OCI-LY1 (cell line): ENCODE data around the gene CTDSPL.

Experiments used
- H2AFZ ChIP-seq: fragments of 200-600 bp; sonication (generic), shearing (Covaris generic); 2 replicates; pipeline ENCODE4 v1.6.0; 2014; ENCODE audit warnings: antibody characterized with exemption, mild to moderate bottlenecking, low read length
- H3F3A ChIP-seq: fragments of 200-600 bp; sonication (generic), shearing (Covaris generic); 2 replicates; pipeline ENCODE4 v1.6.0; 2014; ENCODE audit warnings: mild to moderate bottlenecking, antibody characterized with exemption, low read length, moderate library complexity; ENCODE audit not compliant: insufficient read depth
- H3K27ac ChIP-seq: fragments of 200-600 bp; sonication (generic); 2 replicates; pipeline ENCODE4 v1.5.1; 2014; ENCODE audit warnings: low read length, mixed run types, mild to moderate bottlenecking, low read depth; ENCODE audit not compliant: poor library complexity, severe bottlenecking
- H3K27me3 ChIP-seq: fragments of 200-600 bp; sonication (generic); 2 replicates; pipeline ENCODE4 v1.6.0; 2014; ENCODE audit warnings: antibody characterized with exemption, mild to moderate bottlenecking, low read length, moderate library complexity; ENCODE audit not compliant: insufficient read depth
- H3K36me3 ChIP-seq: fragments of 200-600 bp; sonication (generic); 2 replicates; pipeline ENCODE4 v1.6.1; 2014; ENCODE audit warnings: mild to moderate bottlenecking, antibody characterized with exemption, low read length, moderate library complexity, mixed read lengths; ENCODE audit not compliant: insufficient read depth
- H3K4me1 ChIP-seq: fragments of 200-600 bp; sonication (generic); 2 replicates; pipeline ENCODE4 v1.5.1; 2014; ENCODE audit warnings: mild to moderate bottlenecking, low read length, moderate library complexity; ENCODE audit not compliant: insufficient read depth, severe bottlenecking
- H3K4me2 ChIP-seq: fragments of 200-600 bp; sonication (generic), shearing (Covaris generic); 2 replicates; pipeline ENCODE4 v1.6.1; 2014; ENCODE audit warnings: low read length
- H3K4me3 ChIP-seq: fragments of 200-600 bp; sonication (generic); 2 replicates; pipeline ENCODE4 v1.5.1; 2014; ENCODE audit warnings: low read length, low read depth, mild to moderate bottlenecking, mixed read lengths; ENCODE audit not compliant: poor library complexity, severe bottlenecking
- H3K79me2 ChIP-seq: fragments of 200-600 bp; shearing (Covaris generic); 2 replicates; pipeline ENCODE4 v1.6.1; 2016; ENCODE audit warnings: mixed run types, low read length, mixed read lengths; ENCODE audit not compliant: insufficient read depth
- H3K9ac ChIP-seq: fragments of 200-600 bp; sonication (generic), shearing (Covaris generic); 2 replicates; pipeline ENCODE4 v1.6.1; 2014; ENCODE audit warnings: mild to moderate bottlenecking, low read length, mixed read lengths
- H3K9me2 ChIP-seq: fragments of 200-600 bp; sonication (generic), shearing (Covaris generic); 2 replicates; pipeline ENCODE4 v1.6.1; 2014; ENCODE audit warnings: low read depth, mild to moderate bottlenecking, low read length, mixed read lengths
- H3K9me3 ChIP-seq: fragments of 200-600 bp; shearing (Covaris generic); 2 replicates; pipeline ENCODE4 v1.6.1; 2014; ENCODE audit warnings: low read length, mixed read lengths
- H4K20me1 ChIP-seq: fragments of 200-600 bp; sonication (generic), shearing (Covaris generic); 2 replicates; pipeline ENCODE4 v1.6.0; 2016; ENCODE audit warnings: mild to moderate bottlenecking, low read length; ENCODE audit not compliant: insufficient read depth
- EZH2 ChIP-seq: fragments of 200-600 bp; sonication (generic), shearing (Covaris generic); IDR thresholded peaks from 2 replicates; pipeline ENCODE4 v1.8.0; 2017; ENCODE audit warnings: borderline replicate concordance, mixed run types, mild to moderate bottlenecking, antibody characterized with exemption, low read length, moderate library complexity, mixed read lengths
- TF ChIP-seq, protein P1 (sequence below): fragments of 200-600 bp; sonication (generic), shearing (Covaris generic); IDR thresholded peaks from 2 replicates; pipeline ENCODE4 v1.5.1; 2017; ENCODE audit warnings: mild to moderate bottlenecking, antibody characterized with exemption, low read length, moderate library complexity, mixed read lengths

Gene CTDSPL

DNA sequence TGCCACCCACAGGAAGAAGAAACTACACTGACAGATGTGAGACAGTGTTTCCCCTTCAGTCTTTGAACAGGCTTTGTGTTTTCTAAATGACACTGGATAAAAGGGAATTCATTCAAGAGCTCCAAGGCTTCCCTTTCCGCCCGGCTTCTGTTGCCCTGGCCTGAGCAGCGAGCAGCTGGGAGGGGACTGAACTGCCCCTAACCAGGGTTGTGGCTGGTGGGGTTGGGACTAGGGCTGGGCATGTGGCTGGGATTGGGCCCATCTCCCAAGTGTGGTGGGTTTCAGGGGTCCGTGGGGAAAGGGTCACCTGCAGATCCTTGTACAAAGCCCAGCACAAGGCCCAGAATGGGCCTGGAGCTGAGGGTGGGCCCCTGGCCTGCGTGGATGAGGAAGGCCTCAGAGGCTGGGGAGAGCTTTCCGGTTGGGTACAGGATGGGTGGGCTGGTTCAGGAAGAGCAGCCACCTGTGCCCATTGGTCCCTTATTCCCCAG lies 139.3 kb downstream of the CTDSPL start:
- Histone ChIP-seq H3K27ac (no peak overlapping the region), H3K4me3 (no peak overlapping the region), H2AFZ (no peak overlapping the region), H3K36me3 (peaks cover 22% of the 10 kb centered on the region; the same call in 1 of the 2 replicates), H3K79me2 (no peaks in the 10 kb centered on the region), H3K9me3 (no peaks in the 10 kb centered on the region), H3K27me3 (no peaks in the 10 kb centered on the region), H4K20me1 (no peaks in the 10 kb centered on the region), H3K4me2 (no peak overlapping the region), H3F3A (no peaks in the 10 kb centered on the region), H3K9ac (no peak overlapping the region), H3K4me1 (peaks cover 23% of the 10 kb centered on the region), H3K9me2 (no peaks in the 10 kb centered on the region)
- TF ChIP-seq EZH2: no peak
- TF ChIP-seq, protein P1, sequence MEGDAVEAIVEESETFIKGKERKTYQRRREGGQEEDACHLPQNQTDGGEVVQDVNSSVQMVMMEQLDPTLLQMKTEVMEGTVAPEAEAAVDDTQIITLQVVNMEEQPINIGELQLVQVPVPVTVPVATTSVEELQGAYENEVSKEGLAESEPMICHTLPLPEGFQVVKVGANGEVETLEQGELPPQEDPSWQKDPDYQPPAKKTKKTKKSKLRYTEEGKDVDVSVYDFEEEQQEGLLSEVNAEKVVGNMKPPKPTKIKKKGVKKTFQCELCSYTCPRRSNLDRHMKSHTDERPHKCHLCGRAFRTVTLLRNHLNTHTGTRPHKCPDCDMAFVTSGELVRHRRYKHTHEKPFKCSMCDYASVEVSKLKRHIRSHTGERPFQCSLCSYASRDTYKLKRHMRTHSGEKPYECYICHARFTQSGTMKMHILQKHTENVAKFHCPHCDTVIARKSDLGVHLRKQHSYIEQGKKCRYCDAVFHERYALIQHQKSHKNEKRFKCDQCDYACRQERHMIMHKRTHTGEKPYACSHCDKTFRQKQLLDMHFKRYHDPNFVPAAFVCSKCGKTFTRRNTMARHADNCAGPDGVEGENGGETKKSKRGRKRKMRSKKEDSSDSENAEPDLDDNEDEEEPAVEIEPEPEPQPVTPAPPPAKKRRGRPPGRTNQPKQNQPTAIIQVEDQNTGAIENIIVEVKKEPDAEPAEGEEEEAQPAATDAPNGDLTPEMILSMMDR: no peak

- H3K27me3 ChIP-seq: no peaks in the 10 kb centered on the region
- no peaks in the 10 kb centered on the region for H3K9me2 ChIP-seq
- no peaks in the 10 kb centered on the region for H3K79me2 ChIP-seq
- H4K20me1 ChIP-seq: no peaks in the 10 kb centered on the region
- H3K4me1 ChIP-seq: peaks cover 23% of the 10 kb centered on the region
- H3K9me3 ChIP-seq: no peaks in the 10 kb centered on the region
- peaks cover 19% of the 10 kb centered on the region; the same call in 1 of the 2 replicates for H3K36me3 ChIP-seq
- no peak overlapping the region for H3K9ac ChIP-seq
- H2AFZ ChIP-seq: no peak overlapping the region
- H3K27ac ChIP-seq: no peak overlapping the region
- H3K4me3 ChIP-seq: no peak overlapping the region
- H3K4me2 ChIP-seq: no peak overlapping the region
- no peaks in the 10 kb centered on the region for H3F3A ChIP-seq
- TF ChIP-seq, protein P1: no peak
- TF ChIP-seq EZH2: no peak
Measured at GRCh38 chr3:38001456-38002081, 139.9 kb downstream of the CTDSPL start.

DNA sequence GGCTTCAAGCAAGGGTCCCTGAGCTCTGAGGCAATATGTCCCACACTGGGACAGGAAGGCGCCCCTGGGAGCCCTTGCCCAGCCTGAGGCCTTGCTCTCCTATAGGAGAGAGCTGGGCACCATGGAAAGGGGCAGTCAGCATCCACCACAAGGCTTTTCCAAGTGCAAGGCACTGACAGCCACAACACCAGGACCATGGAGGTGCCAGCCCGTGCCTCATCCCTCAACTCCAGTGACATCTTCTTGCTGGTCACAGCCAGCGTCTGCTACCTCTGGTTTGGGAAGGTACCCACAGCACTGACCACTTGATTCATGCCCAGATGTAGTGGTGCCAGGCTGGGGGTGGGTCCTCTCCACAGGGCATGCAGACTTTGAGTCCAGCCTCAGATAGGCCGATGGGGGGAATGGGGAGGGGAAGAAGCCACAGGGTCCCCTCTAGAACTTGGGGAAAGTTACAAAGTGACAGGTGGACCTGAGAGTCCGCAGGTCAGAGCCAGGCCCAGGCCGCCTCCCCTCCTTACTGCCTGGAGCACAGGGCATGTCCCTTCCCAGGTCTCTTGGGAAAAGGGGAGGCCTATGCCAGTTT lies 140.7 kb downstream of the CTDSPL start:
- H3K4me3 ChIP-seq: no peak overlapping the region
- no peak for TF ChIP-seq EZH2
- TF ChIP-seq, protein P1: no peak

More for the DNA sequence above, 140.7 kb downstream of the CTDSPL start:
- Histone ChIP-seq H4K20me1 (no peaks in the 10 kb centered on the region), H3K9me2 (no peaks in the 10 kb centered on the region), H3K4me2 (no peak overlapping the region), H3K4me1 (peaks cover 23% of the 10 kb centered on the region), H3K79me2 (no peaks in the 10 kb centered on the region), H3F3A (no peaks in the 10 kb centered on the region), H3K9me3 (no peaks in the 10 kb centered on the region), H2AFZ (no peak overlapping the region), H3K27ac (no peak overlapping the region), H3K27me3 (no peaks in the 10 kb centered on the region), H3K9ac (no peak overlapping the region), H3K36me3 (peaks cover 22% of the 10 kb centered on the region; the same call in 1 of the 2 replicates)
